Endothelial cell of umbilical vein (primary cell): ENCODE data around the gene CNTNAP2. TPM values are rescaled to one million over a fixed set of nuclear protein-coding genes. Genes with fewer than 3 reads are reported as not detected.

ENCODE experiments used
- BruUV-seq: library from RNA; stranded (reverse); fragments of 400-500 nt; replicated peaks from 2 replicates; lab custom pipeline; 2021; lab: Mats Ljungman, UMichigan
- CTCF ChIA-PET: fragments of 300-600, 350-600 bp; sonication (Branson Sonifier 250); formaldehyde crosslinking; loops from one replicate; lab custom pipeline; 2021; ENCODE audit warnings: antibody characterized with exemption, inconsistent platforms; lab: Charles Lee
- POLR2A ChIA-PET: fragments of 300-600, 350-600 bp; sonication (Branson Sonifier 250); formaldehyde crosslinking; loops from one replicate; lab custom pipeline; 2021; ENCODE audit warnings: antibody characterized with exemption, inconsistent platforms; lab: Charles Lee
- DNase-seq: peaks from one replicate; pipeline ENCODE4 v3.0.0-alpha.2; 2011; ENCODE audit warnings: low read depth, low spot score
- FAIRE-seq: peaks from 2 replicates; lab custom pipeline; 2011; peaks lifted over from hg19 to GRCh38; lab: Jason Lieb, UNC
- H2AFZ ChIP-seq: 2 replicates; pipeline ENCODE4 v1.6.0; 2012; ENCODE audit warnings: low read depth, low read length, control low read depth, inconsistent platforms
- H3K27ac ChIP-seq: 2 replicates; pipeline ENCODE4 v1.5.1; 2011; ENCODE audit warnings: low read depth, mild to moderate bottlenecking, control low read depth, low read length, moderate library complexity; ENCODE audit not compliant: insufficient read depth
- H3K27me3 ChIP-seq, 2 experiments: 2 replicates each; pipeline versions ENCODE4 v1.6.0 to v1.6.1; 2011; ENCODE audit warnings: low read length in 2 of 2, mixed read lengths in 1 of 2; ENCODE audit not compliant: control insufficient read depth in 2 of 2, insufficient read depth in 2 of 2
- H3K36me3 ChIP-seq, 2 experiments: 2 replicates in 1 of 2; 3 replicates in 1 of 2; pipeline ENCODE4 v1.5.1; 2011; ENCODE audit warnings: low read length in 2 of 2, mild to moderate bottlenecking in 1 of 2, moderate library complexity in 1 of 2; ENCODE audit not compliant: control insufficient read depth in 2 of 2, insufficient read depth in 2 of 2; ENCODE audit errors: extremely low read depth in 1 of 2
- H3K4me1 ChIP-seq: 3 replicates; pipeline ENCODE4 v1.5.1; 2011; ENCODE audit warnings: mild to moderate bottlenecking, low read length; ENCODE audit not compliant: control insufficient read depth, insufficient read depth; ENCODE audit errors: extremely low read depth
- H3K4me2 ChIP-seq: 2 replicates; pipeline ENCODE4 v1.6.1; 2011; ENCODE audit warnings: low read length, control low read depth, mixed read lengths; ENCODE audit not compliant: insufficient read depth
- H3K4me3 ChIP-seq, 3 experiments: fragments of 200-600 bp in 1 of 3; sonication (generic), shearing (Covaris generic) in 1 of 3; replicated peaks in 1 of 3; 2 replicates each; pipeline ENCODE4 v1.5.1; 2011 to 2016; ENCODE audit warnings: control low read depth in 3 of 3, low read length in 3 of 3, mild to moderate bottlenecking in 2 of 3, inconsistent platforms in 1 of 3, low read depth in 1 of 3, moderate library complexity in 1 of 3; ENCODE audit not compliant: insufficient read depth in 1 of 3
- H3K79me2 ChIP-seq: 2 replicates; pipeline ENCODE4 v1.6.0; 2012; ENCODE audit warnings: low read length, inconsistent platforms; ENCODE audit not compliant: control insufficient read depth, insufficient read depth
- H3K9ac ChIP-seq: replicated peaks from 2 replicates; pipeline ENCODE3; 2011; ENCODE audit warnings: low read length, control low read depth; ENCODE audit not compliant: insufficient read depth; ENCODE audit errors: extremely low read depth
- H3K9me1 ChIP-seq: replicated peaks from 3 replicates; pipeline ENCODE4 v1.6.0; 2011; ENCODE audit warnings: mild to moderate bottlenecking, low read length; ENCODE audit not compliant: control insufficient read depth, insufficient read depth; ENCODE audit errors: extremely low read depth
- H3K9me3 ChIP-seq: replicated peaks from 2 replicates; pipeline ENCODE4 v1.5.1; 2012; ENCODE audit warnings: low read length, inconsistent platforms; ENCODE audit not compliant: control insufficient read depth, insufficient read depth
- H4K20me1 ChIP-seq: replicated peaks from 2 replicates; pipeline ENCODE3; 2011; ENCODE audit warnings: mild to moderate bottlenecking, low read length; ENCODE audit not compliant: control insufficient read depth, insufficient read depth; ENCODE audit errors: extremely low read depth
- EZH2 ChIP-seq: IDR thresholded peaks from 2 replicates; pipeline ENCODE4 v1.6.1; 2012; ENCODE audit warnings: borderline replicate concordance, low read depth, mild to moderate bottlenecking, moderate library complexity, low read length, inconsistent platforms; ENCODE audit not compliant: severe bottlenecking
- FOS ChIP-seq: IDR thresholded peaks from 2 replicates; pipeline ENCODE4 v1.6.1; 2011; ENCODE audit warnings: mild to moderate bottlenecking, low read length, moderate library complexity, borderline replicate concordance; ENCODE audit not compliant: insufficient read depth
- GATA2 ChIP-seq: IDR thresholded peaks from 2 replicates; pipeline ENCODE4 v1.7.0; 2011; ENCODE audit warnings: low read depth, mild to moderate bottlenecking, moderate library complexity, mixed read lengths, low read length; ENCODE audit not compliant: insufficient read length, insufficient read depth
- JUN ChIP-seq: IDR thresholded peaks from 2 replicates; pipeline ENCODE4 v1.6.1; 2011; ENCODE audit warnings: borderline replicate concordance, low read depth; ENCODE audit not compliant: insufficient read length, insufficient read depth
- MYC ChIP-seq: IDR thresholded peaks from one replicate; pipeline ENCODE4 v1.6.1; 2011; ENCODE audit warnings: mild to moderate bottlenecking, low read depth, low read length
- POLR2AphosphoS5 ChIP-seq: IDR thresholded peaks from 2 replicates; pipeline ENCODE4 v1.6.1; 2012; ENCODE audit warnings: low read depth, mild to moderate bottlenecking, control low read depth, low read length, moderate library complexity; ENCODE audit not compliant: insufficient read depth
- dilution Hi-C: fragments of 300-500 bp; cut with MboI; formaldehyde crosslinking; loops from one replicate; pipeline ENCODE4 v1.15.0; 2019; ENCODE audit warnings: low sequenced_read_pairs; ENCODE audit not compliant: extremely low pct_ligation_motif_present
- intact Hi-C: fragments of 100-400 bp; cut with micrococcal nuclease; formaldehyde crosslinking; loops from one replicate; pipeline ENCODE4 v1.10.0; 2022
- polyA plus RNA-seq, 4 experiments: library from polyadenylated mRNA; depleted of rRNA in 3 of 4; stranded (reverse) in 3 of 4; unstranded in 1 of 4; fragments of >200 nt; gene quantifications; 2 replicates each; pipeline versions ENCODE4 v1.2.1 to v1.2.3, GENCODE V29; 2011 to 2012; ENCODE audit warnings: missing spikeins in 1 of 4
- total RNA-seq: library from RNA; stranded (reverse); gene quantifications from 2 replicates; pipeline ENCODE4 v1.2.3, GENCODE V29; 2021
- TF ChIP-seq, protein P1 (sequence below): IDR thresholded peaks from 2 replicates; pipeline ENCODE4 v1.6.1; 2011; ENCODE audit not compliant: insufficient read depth, insufficient read length
- TF ChIP-seq, protein P2 (sequence below), 2 donors: IDR thresholded peaks; 1 replicate in 1 of 2; 2 replicates in 1 of 2; pipeline ENCODE4 v1.5.1; 2011; ENCODE audit warnings: low read length in 2 of 2, mild to moderate bottlenecking in 2 of 2, moderate library complexity in 2 of 2, control low read depth in 1 of 2, inconsistent platforms in 1 of 2, low read depth in 1 of 2; ENCODE audit not compliant: insufficient read depth in 1 of 2; ENCODE audit errors: extremely low read depth in 1 of 2

CNTNAP2 gene
- total and polyA plus RNA-seq, 2 donors (not counting 3 experiments of a cell fraction or from before 2014, with no cell fraction given): not detected

GRCh38 chr7:147060070-147060469 is 943.5 kb downstream of the CNTNAP2 start:
- BruUV-seq: no TSS peak
- FAIRE-seq: no peak
- intact Hi-C loops: no loop called here

More at GRCh38 chr7:147060070-147060469, 943.5 kb downstream of the CNTNAP2 start:
- no peak overlapping the region for H2AFZ ChIP-seq
- H3K4me3 ChIP-seq: no peak overlapping the region
- no peaks in the 10 kb centered on the region for H4K20me1 ChIP-seq
- no peak overlapping the region for H3K9ac ChIP-seq
- ChIA-PET POLR2A (no interaction called here), CTCF (no interaction called here)
- no peak for DNase-seq
- H3K79me2 ChIP-seq: no peaks in the 10 kb centered on the region
- no peak overlapping the region for H3K4me2 ChIP-seq
- H3K36me3 ChIP-seq: no peaks in the 10 kb centered on the region
- H3K27me3 ChIP-seq: no peaks in the 10 kb centered on the region
- dilution Hi-C loops: no loop called here
- H3K27ac ChIP-seq: no peak overlapping the region
- H3K4me1 ChIP-seq: no peaks in the 10 kb centered on the region
- H3K9me1 ChIP-seq: no peaks in the 10 kb centered on the region
- H3K9me3 ChIP-seq: peaks cover 2% of the 10 kb centered on the region
- TF ChIP-seq FOS (no peak), MYC (no peak), EZH2 (no peak), JUN (no peak), GATA2 (no peak), POLR2AphosphoS5 (no peak)
- TF ChIP-seq, protein P1, sequence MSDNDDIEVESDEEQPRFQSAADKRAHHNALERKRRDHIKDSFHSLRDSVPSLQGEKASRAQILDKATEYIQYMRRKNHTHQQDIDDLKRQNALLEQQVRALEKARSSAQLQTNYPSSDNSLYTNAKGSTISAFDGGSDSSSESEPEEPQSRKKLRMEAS: no peak
- TF ChIP-seq, protein P2, sequence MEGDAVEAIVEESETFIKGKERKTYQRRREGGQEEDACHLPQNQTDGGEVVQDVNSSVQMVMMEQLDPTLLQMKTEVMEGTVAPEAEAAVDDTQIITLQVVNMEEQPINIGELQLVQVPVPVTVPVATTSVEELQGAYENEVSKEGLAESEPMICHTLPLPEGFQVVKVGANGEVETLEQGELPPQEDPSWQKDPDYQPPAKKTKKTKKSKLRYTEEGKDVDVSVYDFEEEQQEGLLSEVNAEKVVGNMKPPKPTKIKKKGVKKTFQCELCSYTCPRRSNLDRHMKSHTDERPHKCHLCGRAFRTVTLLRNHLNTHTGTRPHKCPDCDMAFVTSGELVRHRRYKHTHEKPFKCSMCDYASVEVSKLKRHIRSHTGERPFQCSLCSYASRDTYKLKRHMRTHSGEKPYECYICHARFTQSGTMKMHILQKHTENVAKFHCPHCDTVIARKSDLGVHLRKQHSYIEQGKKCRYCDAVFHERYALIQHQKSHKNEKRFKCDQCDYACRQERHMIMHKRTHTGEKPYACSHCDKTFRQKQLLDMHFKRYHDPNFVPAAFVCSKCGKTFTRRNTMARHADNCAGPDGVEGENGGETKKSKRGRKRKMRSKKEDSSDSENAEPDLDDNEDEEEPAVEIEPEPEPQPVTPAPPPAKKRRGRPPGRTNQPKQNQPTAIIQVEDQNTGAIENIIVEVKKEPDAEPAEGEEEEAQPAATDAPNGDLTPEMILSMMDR (IDR thresholded peaks at IDR 0.05; ENCODE audit: extremely low read depth in 1 of 2, insufficient read depth in 1 of 2, low read depth in 1 of 2, low read length in 2 of 2): no peak
